HEK293 (cell line): ENCODE measurements around the gene EYS.

Experiments
- GLIS1 ChIP-seq: fragments of 450-650 bp; formaldehyde crosslinking; IDR thresholded peaks from 2 replicates; pipeline ENCODE4 v1.5.1; 2016; ENCODE audit warnings: missing biosample characterization, missing genetic modification characterization
- ZBTB11 ChIP-seq: fragments of 450-650 bp; formaldehyde crosslinking; conservative IDR thresholded peaks from 2 replicates; pipeline ENCODE4 v1.5.1; 2016; ENCODE audit warnings: low read depth, missing biosample characterization, missing genetic modification characterization
- ZNF169 ChIP-seq: fragments of 450-650 bp; formaldehyde crosslinking; IDR thresholded peaks from 2 replicates; pipeline ENCODE4 v1.5.1; 2016; ENCODE audit warnings: missing biosample characterization, missing genetic modification characterization
- ZNF202 ChIP-seq: fragments of 450-650 bp; formaldehyde crosslinking; IDR thresholded peaks from 2 replicates; pipeline ENCODE4 v1.5.1; 2016; ENCODE audit warnings: missing biosample characterization, missing genetic modification characterization, borderline replicate concordance

GRCh38 chr6:63945987-63946386 is 1761.0 kb downstream of the EYS start:
- TF ChIP-seq ZNF169: no peak
- no peak for TF ChIP-seq GLIS1 (tag by site-specific recombination)
- TF ChIP-seq ZBTB11 (tag by site-specific recombination): no peak
- TF ChIP-seq ZNF202 (tag by site-specific recombination): no peak
